Tibial nerve (tissue), 4 donors: ENCODE measurements around the gene SMIM7. TPM values are rescaled to one million over a fixed set of nuclear protein-coding genes. Genes with fewer than 3 reads are reported as not detected.
"Not testable (repeated sequence)": the region's sequence is repeated elsewhere in the genome, so short reads cannot be mapped to it uniquely, and the experiment has no call there.

Experiments used
- DNase-seq, 2 donors: peaks; one replicate each; pipeline ENCODE4 v3.0.0-alpha.2; 2019; ENCODE audit warnings: low spot score in 2 of 2
- H3K27ac ChIP-seq, 4 donors: fragments of 200-600 bp; sonication (generic) in 3 of 4; one replicate each; pipeline ENCODE4 v1.5.1; 2017 to 2019; ENCODE audit warnings: mild to moderate bottlenecking in 1 of 4
- H3K27me3 ChIP-seq, 2 donors: fragments of 200-600 bp; sonication (generic) in 1 of 2; one replicate each; pipeline versions ENCODE4 v1.5.1 to v1.6.0; 2017 to 2019
- H3K36me3 ChIP-seq, 3 donors: fragments of 200-600 bp; sonication (generic); one replicate each; pipeline ENCODE4 v1.5.1; 2018 to 2019
- H3K4me1 ChIP-seq, 4 donors: fragments of 200-600 bp; sonication (generic) in 3 of 4; one replicate each; pipeline ENCODE4 v1.5.1; 2017 to 2019
- H3K4me3 ChIP-seq, 4 donors: fragments of 200-600 bp; sonication (generic) in 3 of 4; one replicate each; pipeline ENCODE4 v1.5.1; 2017 to 2019; ENCODE audit warnings: mild to moderate bottlenecking in 1 of 4, moderate library complexity in 1 of 4
- H3K9me3 ChIP-seq, 4 donors: fragments of 200-600 bp; sonication (generic) in 3 of 4; one replicate each; pipeline ENCODE4 v1.5.1; 2017 to 2019
- CTCF ChIP-seq, 5 experiments: fragments of 200-600 bp in 3 of 5; fragments of 450-650 bp in 2 of 5; sonication (generic) in 3 of 5; IDR thresholded peaks; one replicate each; pipeline ENCODE4 v1.5.1; 2016 to 2019; ENCODE audit warnings: antibody characterized with exemption in 5 of 5, mild to moderate bottlenecking in 3 of 5, moderate library complexity in 2 of 5
- EP300 ChIP-seq, 2 donors: sonication (generic); formaldehyde crosslinking; IDR thresholded peaks; one replicate each; pipeline ENCODE4 v1.6.1; 2017; ENCODE audit warnings: antibody characterized with exemption in 2 of 2, mild to moderate bottlenecking in 1 of 2
- POLR2A ChIP-seq, 2 donors: fragments of 450-650 bp; IDR thresholded peaks; one replicate each; pipeline ENCODE4 v1.6.1; 2017; ENCODE audit warnings: antibody characterized with exemption in 2 of 2, mild to moderate bottlenecking in 2 of 2, moderate library complexity in 2 of 2
- WGBS, 2 donors: methylation state at CpG; one replicate each; pipeline ENCODE4 v1.1.5; 2018; 5-methylcytosine and 5-hydroxymethylcytosine counted together
- total RNA-seq, 4 donors: library from RNA; depleted of rRNA; stranded (reverse); fragments of >200 nt; gene quantifications; one replicate each; pipeline ENCODE4 v1.1.0, GENCODE V29; 2016

Gene SMIM7
- total RNA-seq, 4 donors from 2014 or later, result 105 to 175 (median 132) TPM

DNA sequence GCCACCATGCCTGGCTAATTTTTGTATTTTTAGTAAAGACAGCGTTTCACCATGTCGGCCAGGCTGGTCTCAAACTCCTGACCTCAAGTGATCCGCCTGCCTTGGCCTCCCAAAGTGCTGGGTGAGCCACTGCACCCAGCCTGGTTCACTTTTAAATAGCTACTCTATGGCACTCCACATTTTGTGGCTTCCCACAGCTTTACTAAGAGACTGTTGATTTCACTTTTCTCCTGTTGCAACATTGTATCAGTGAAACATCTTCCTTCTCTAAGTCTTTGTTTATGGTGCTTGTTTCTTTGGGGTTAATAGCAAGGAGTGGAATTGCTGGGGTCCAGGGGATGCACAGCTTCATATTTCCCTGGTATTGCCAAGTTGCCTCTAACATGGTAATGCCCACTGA lies 13.3 kb upstream of the SMIM7 start:
- Histone ChIP-seq H3K4me3 (no peak overlapping the region), H3K27ac (no peak overlapping the region), H3K4me1 (no peaks in the 10 kb centered on the region), H3K9me3 (no peaks in the 10 kb centered on the region), H3K36me3 (no peaks in the 10 kb centered on the region), H3K27me3 (no peaks in the 10 kb centered on the region)
- WGBS, 2 donors, result 84 to 90% methylated on average over 3 of the region's 3 CpGs
- TF ChIP-seq POLR2A (IDR thresholded peaks at IDR 0.05), result no peak
- TF ChIP-seq CTCF (IDR thresholded peaks at IDR 0.05), result no peak
- TF ChIP-seq EP300 (IDR thresholded peaks at IDR 0.05), result no peak
- no peak for DNase-seq

DNA sequence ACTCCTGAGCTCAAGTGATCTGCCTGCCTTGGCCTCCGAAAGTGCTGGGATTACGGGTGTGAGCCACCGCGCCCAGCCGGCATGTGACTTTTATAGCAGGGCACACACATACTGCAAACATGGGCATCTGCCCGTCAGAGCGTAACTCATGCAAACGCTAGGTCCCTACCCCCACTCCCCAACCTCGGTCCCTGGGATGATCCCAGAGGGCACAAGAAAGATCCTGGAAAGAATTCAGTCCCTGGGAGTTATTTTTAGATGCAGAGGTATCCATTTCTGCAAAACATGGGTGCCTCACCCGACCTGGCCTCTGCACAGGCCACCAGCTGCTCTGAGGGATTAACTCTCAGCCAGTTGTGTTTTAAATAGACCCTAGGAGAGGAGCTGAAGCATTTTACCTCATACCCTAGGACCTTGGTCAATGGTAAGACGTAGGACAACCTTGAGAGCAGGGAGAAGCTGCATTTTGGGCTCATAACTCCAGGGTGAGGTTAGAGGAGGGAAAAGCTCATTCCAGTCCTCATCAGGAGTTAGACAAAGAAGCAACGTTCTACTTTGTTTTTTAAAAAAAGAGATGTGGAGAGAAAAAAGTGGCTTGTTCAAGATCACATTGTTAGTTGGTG lies 11.8 kb upstream of the SMIM7 start:
- Histone ChIP-seq H3K27ac (no peak overlapping the region), H3K9me3 (no peaks in the 10 kb centered on the region), H3K4me3 (no peak overlapping the region), H3K4me1 (no peaks in the 10 kb centered on the region), H3K36me3 (no peaks in the 10 kb centered on the region), H3K27me3 (no peaks in the 10 kb centered on the region)
- TF ChIP-seq CTCF (IDR thresholded peaks at IDR 0.05) (no peak), POLR2A (IDR thresholded peaks at IDR 0.05) (no peak), EP300 (IDR thresholded peaks at IDR 0.05) (no peak)
- WGBS, 2 donors, result 79 to 82% methylated on average over 12 of the region's 12 CpGs
- DNase-seq, result no peak

GRCh38 chr19:16670291-16670690 lies 10.3 kb upstream of the SMIM7 start:
- Histone ChIP-seq H3K9me3 (no peaks in the 10 kb centered on the region), H3K27ac (no peak overlapping the region), H3K36me3 (no peaks in the 10 kb centered on the region), H3K27me3 (no peaks in the 10 kb centered on the region), H3K4me3 (no peak overlapping the region), H3K4me1 (no peaks in the 10 kb centered on the region)
- WGBS, 2 donors, result 95 to 97% methylated on average over 13 of the region's 13 CpGs
- no peak for DNase-seq
- TF ChIP-seq EP300 (IDR thresholded peaks at IDR 0.05) (no peak), POLR2A (IDR thresholded peaks at IDR 0.05) (no peak), CTCF (IDR thresholded peaks at IDR 0.05) (no peak)

DNA sequence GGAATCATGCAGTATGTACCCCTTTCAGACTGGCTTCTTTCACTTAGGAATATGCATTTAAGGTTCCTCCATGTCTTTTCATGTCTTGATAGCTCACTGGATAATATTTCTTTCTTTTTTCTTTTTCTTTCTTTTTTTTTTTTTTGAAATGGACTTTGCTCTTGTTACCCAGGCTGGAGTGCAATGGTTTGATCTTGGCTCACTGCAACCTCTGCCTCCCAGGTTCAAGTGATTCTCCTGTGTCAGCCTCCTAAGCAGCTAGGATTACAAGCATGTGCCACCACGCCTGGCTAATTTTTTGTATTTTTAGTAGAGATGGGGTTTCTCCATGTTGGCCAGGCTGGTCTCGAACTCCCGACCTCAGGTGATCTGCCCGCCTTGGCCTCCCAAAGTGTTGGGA lies 8.8 kb upstream of the SMIM7 start:
- H3K9me3 ChIP-seq, H3K4me3 ChIP-seq, DNase-seq, H3K36me3 ChIP-seq, H3K4me1 ChIP-seq, H3K27me3 ChIP-seq, H3K27ac ChIP-seq: not testable (repeated sequence)
- 94 to 98% methylated on average over 4 of the region's 4 CpGs for WGBS, 2 donors

- TF ChIP-seq POLR2A (IDR thresholded peaks at IDR 0.05), result no peak
- no peak for TF ChIP-seq EP300 (IDR thresholded peaks at IDR 0.05)
- TF ChIP-seq CTCF (IDR thresholded peaks at IDR 0.05), result no peak
- 96 to 97% methylated on average over 5 of the region's 5 CpGs for WGBS, 2 donors
- no peaks in the 10 kb centered on the region for H3K36me3 ChIP-seq
- no peaks in the 10 kb centered on the region for H3K27me3 ChIP-seq
- H3K27ac ChIP-seq, result no peak overlapping the region
- no peaks in the 10 kb centered on the region for H3K4me1 ChIP-seq
- no peaks in the 10 kb centered on the region for H3K9me3 ChIP-seq
- DNase-seq, result no peak
- H3K4me3 ChIP-seq, result no peak overlapping the region
Observed at GRCh38 chr19:16668176-16668575, 8.2 kb upstream of the SMIM7 start.
